Panc1 (cell line): ENCODE measurements around the gene IL1A.

Experiments
- TCF7L2 ChIP-seq: IDR thresholded peaks from 2 replicates; pipeline ENCODE4 v1.6.1; 2011; ENCODE audit warnings: mild to moderate bottlenecking, low read depth, low read length, inconsistent platforms
- TF ChIP-seq, protein P1 (sequence below): fragments of 450-650 bp; IDR thresholded peaks from 2 replicates; pipeline ENCODE4 v1.5.1; 2017; ENCODE audit warnings: mild to moderate bottlenecking

DNA sequence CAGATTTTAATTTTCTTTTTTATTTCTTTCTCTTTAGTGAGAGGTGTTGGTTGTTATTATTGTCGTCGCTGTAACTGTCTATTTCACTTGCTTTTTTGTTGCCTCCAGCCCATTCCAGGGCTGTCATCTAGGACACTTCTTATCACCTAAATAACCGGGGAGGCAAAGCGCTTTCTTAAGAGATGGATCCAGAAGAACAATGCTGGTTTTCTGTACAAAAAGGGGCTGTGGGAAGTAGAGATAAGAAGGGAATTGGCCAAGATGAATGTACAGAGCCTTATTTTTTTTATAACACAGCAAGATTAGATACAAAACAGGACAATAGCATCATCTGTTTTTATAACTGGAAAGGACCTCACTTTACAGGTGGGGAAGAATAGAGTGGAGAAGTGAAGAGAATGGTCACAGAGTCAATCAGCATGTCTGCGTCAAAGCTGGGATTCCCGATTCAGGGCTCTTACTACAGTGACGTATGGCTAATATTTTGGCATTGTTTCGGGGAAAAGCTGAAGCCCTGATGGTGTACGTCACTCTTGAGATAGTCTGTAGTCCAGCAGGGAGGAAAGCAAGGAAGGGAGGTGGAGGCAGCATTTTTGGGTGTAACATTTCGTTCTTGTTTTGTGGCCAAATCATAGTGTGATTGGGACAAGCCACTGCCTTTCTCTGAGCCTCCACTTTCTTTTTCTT lies 29.1 kb upstream of the IL1A start:
- TF ChIP-seq, protein P1, sequence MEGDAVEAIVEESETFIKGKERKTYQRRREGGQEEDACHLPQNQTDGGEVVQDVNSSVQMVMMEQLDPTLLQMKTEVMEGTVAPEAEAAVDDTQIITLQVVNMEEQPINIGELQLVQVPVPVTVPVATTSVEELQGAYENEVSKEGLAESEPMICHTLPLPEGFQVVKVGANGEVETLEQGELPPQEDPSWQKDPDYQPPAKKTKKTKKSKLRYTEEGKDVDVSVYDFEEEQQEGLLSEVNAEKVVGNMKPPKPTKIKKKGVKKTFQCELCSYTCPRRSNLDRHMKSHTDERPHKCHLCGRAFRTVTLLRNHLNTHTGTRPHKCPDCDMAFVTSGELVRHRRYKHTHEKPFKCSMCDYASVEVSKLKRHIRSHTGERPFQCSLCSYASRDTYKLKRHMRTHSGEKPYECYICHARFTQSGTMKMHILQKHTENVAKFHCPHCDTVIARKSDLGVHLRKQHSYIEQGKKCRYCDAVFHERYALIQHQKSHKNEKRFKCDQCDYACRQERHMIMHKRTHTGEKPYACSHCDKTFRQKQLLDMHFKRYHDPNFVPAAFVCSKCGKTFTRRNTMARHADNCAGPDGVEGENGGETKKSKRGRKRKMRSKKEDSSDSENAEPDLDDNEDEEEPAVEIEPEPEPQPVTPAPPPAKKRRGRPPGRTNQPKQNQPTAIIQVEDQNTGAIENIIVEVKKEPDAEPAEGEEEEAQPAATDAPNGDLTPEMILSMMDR: no peak
- no peak for TF ChIP-seq TCF7L2
